ENCODE results near the gene CARM1.
"Not testable (repeated sequence)": the region's sequence is repeated elsewhere in the genome, so short reads cannot be mapped to it uniquely, and the experiment has no call there.

The CARM1 gene

GRCh38 chr19:10870955-10871603 is at the start of gene CARM1:
Gene CARM1 (plus strand): TSS chr19:10871553. CDS start chr19:10871703, 150 bp downstream.
- peak; percentile 98 for DNase-seq (ENCODE audit: low spot score)

GRCh38 chr19:10823690-10824089 is 47.7 kb upstream of the CARM1 start:
- DNase-seq (ENCODE audit: low spot score) = no peak

GRCh38 chr19:10826231-10826630 is 45.1 kb upstream of the CARM1 start:
- DNase-seq (ENCODE audit: low spot score) = peak; percentile 26

- no peak for DNase-seq (ENCODE audit: low spot score)
Observed at GRCh38 chr19:10826846-10827245, 44.5 kb upstream of the CARM1 start.

- DNase-seq (ENCODE audit: low spot score) = no peak
Observed at GRCh38 chr19:10828981-10829821, 42.2 kb upstream of the CARM1 start.

- DNase-seq (ENCODE audit: low spot score) = no peak
Observed at GRCh38 chr19:10829967-10830366, 41.4 kb upstream of the CARM1 start.

- no peak for DNase-seq (ENCODE audit: low spot score)
Observed at GRCh38 chr19:10830370-10830769, 41.0 kb upstream of the CARM1 start.

GRCh38 chr19:10830931-10831779 is 40.2 kb upstream of the CARM1 start:
- DNase-seq (ENCODE audit: low spot score) = no peak

- no peak for DNase-seq (ENCODE audit: low spot score)
Observed at GRCh38 chr19:10831987-10832938, 39.1 kb upstream of the CARM1 start.

- no peak for DNase-seq (ENCODE audit: low spot score)
Observed at GRCh38 chr19:10832939-10833296, 38.4 kb upstream of the CARM1 start.

- DNase-seq (ENCODE audit: low spot score) = no peak
Observed at GRCh38 chr19:10835089-10835753, 36.1 kb upstream of the CARM1 start.

- DNase-seq (ENCODE audit: low spot score) = peak; percentile 100
Observed at GRCh38 chr19:10835754-10836478, 35.4 kb upstream of the CARM1 start, which contains the start of gene TMED1. Gene TMED1 (minus strand): TSS chr19:10836212. CDS start chr19:10836191, 21 bp downstream.

GRCh38 chr19:10836479-10837330 is 34.6 kb upstream of the CARM1 start:
- peak; percentile 91 for DNase-seq (ENCODE audit: low spot score)

GRCh38 chr19:10837649-10838048 is 33.7 kb upstream of the CARM1 start:
- DNase-seq (ENCODE audit: low spot score) = not testable (repeated sequence)

GRCh38 chr19:10838377-10838776 is 33.0 kb upstream of the CARM1 start:
- peak; percentile 14 for DNase-seq (ENCODE audit: low spot score)

GRCh38 chr19:10839114-10840050 is 32.0 kb upstream of the CARM1 start:
- DNase-seq (ENCODE audit: low spot score) = peak; percentile 85

- no peak for DNase-seq (ENCODE audit: low spot score)
Observed at GRCh38 chr19:10842788-10843187, 28.6 kb upstream of the CARM1 start.

Data from hematopoietic multipotent progenitor cell treated with erythropoietin and hydrocortisone succinate and interleukin-3 and kit ligand, for 15 days (in vitro differentiated cells).